KMS-11 (cell line): Measurements from ENCODE around the gene TYMP.

Experiments
- H2AFZ ChIP-seq: fragments of 200-600 bp; sonication (generic); 2 replicates; pipeline ENCODE4 v1.6.1; 2016; ENCODE audit warnings: antibody characterized with exemption, mixed run types, low read depth
- H3K27ac ChIP-seq: fragments of 200-600 bp; sonication (generic); 2 replicates; pipeline ENCODE4 v1.6.1; 2016; ENCODE audit warnings: mild to moderate bottlenecking, mixed run types
- H3K27me3 ChIP-seq: fragments of 200-600 bp; sonication (generic); 2 replicates; pipeline ENCODE4 v1.6.1; 2017; ENCODE audit warnings: mild to moderate bottlenecking, low read depth, mixed run types, moderate library complexity; ENCODE audit not compliant: insufficient read depth
- H3K36me3 ChIP-seq: fragments of 200-600 bp; sonication (generic); 2 replicates; pipeline ENCODE4 v1.6.1; 2017; ENCODE audit warnings: mild to moderate bottlenecking, mixed run types; ENCODE audit not compliant: insufficient read depth
- H3K4me1 ChIP-seq: fragments of 200-600 bp; sonication (generic); 2 replicates; pipeline ENCODE4 v1.6.1; 2016; ENCODE audit warnings: mild to moderate bottlenecking, low read depth, mixed run types; ENCODE audit not compliant: poor library complexity, severe bottlenecking
- H3K4me2 ChIP-seq: fragments of 200-600 bp; sonication (generic); 2 replicates; pipeline ENCODE4 v1.7.0; 2016; ENCODE audit warnings: mild to moderate bottlenecking, mixed run types
- H3K4me3 ChIP-seq: fragments of 200-600 bp; sonication (generic); IDR thresholded peaks from 2 replicates; pipeline ENCODE4 v1.6.1; 2017; ENCODE audit warnings: low read depth, low read length, mixed read lengths; ENCODE audit not compliant: insufficient read depth
- H3K79me2 ChIP-seq: fragments of 200-600 bp; sonication (generic); 2 replicates; pipeline ENCODE4 v1.6.1; 2016; ENCODE audit warnings: low read depth, mixed run types; ENCODE audit not compliant: insufficient read depth
- H3K9ac ChIP-seq: fragments of 200-600 bp; sonication (generic); 2 replicates; pipeline ENCODE4 v1.6.1; 2016; ENCODE audit warnings: mild to moderate bottlenecking, mixed run types
- H4K20me1 ChIP-seq: fragments of 200-600 bp; sonication (generic); 2 replicates; pipeline ENCODE4 v1.6.1; 2016; ENCODE audit warnings: mild to moderate bottlenecking, mixed run types; ENCODE audit not compliant: insufficient read depth
- TF ChIP-seq, protein P1 (sequence below): fragments of 200-600 bp; sonication (generic); conservative IDR thresholded peaks from 2 replicates; pipeline ENCODE4 v1.6.1; 2017; ENCODE audit warnings: low read depth, mild to moderate bottlenecking, antibody characterized with exemption, low read length, moderate library complexity, mixed read lengths

Gene TYMP

DNA sequence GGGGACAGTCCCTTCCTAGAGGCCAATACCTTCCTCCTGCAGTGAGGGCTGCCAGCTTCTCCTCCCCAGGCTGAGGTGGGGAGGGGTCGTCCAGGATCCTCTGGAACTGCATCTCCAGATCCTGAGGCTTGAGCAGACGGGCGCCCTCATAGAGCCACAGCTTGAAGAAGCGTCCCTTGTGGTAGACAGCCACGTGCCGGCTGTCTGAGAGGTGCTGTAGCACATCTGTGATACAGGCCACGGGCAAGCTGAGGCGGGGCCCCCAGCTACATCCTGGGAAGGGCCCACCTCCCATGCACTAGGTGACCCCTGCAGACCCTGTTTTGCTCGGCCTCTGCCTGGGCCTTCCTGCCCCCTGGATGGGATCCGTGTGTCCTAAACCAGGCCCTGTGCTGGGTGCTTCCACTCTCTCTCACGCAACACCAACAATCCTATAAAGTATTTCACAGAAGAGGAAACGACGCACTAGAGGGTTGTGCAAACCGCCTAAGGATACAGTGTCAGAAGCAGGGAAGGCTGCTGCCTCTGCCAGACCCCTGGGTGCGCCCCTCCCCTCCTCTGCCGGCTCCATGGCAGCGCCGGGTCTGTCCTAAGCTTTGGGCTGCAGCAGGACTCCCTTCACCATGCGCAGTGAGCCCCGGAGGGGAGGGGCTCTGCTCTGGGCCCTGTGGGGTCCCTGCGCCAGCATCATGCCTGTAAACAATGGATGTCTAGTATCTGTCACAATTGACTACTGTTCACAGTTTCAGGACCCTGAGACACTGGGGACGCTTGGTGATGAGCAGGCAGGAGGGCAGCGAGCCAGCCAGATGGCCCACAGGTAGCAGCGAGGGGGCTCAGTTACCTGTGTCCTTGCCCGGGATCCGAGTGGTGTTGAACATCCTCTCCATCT is 43.9 kb upstream of the TYMP start:
- no peak overlapping the region for H2AFZ ChIP-seq
- no peaks in the 10 kb centered on the region for H3K4me1 ChIP-seq
- H4K20me1 ChIP-seq: no peaks in the 10 kb centered on the region
- no peak overlapping the region for H3K9ac ChIP-seq
- no peaks in the 10 kb centered on the region for H3K79me2 ChIP-seq
- H3K4me3 ChIP-seq: no peak overlapping the region
- no peak overlapping the region for H3K4me2 ChIP-seq
- H3K27me3 ChIP-seq: no peaks in the 10 kb centered on the region
- no peaks in the 10 kb centered on the region for H3K36me3 ChIP-seq
- H3K27ac ChIP-seq: no peak overlapping the region
- TF ChIP-seq, protein P1, sequence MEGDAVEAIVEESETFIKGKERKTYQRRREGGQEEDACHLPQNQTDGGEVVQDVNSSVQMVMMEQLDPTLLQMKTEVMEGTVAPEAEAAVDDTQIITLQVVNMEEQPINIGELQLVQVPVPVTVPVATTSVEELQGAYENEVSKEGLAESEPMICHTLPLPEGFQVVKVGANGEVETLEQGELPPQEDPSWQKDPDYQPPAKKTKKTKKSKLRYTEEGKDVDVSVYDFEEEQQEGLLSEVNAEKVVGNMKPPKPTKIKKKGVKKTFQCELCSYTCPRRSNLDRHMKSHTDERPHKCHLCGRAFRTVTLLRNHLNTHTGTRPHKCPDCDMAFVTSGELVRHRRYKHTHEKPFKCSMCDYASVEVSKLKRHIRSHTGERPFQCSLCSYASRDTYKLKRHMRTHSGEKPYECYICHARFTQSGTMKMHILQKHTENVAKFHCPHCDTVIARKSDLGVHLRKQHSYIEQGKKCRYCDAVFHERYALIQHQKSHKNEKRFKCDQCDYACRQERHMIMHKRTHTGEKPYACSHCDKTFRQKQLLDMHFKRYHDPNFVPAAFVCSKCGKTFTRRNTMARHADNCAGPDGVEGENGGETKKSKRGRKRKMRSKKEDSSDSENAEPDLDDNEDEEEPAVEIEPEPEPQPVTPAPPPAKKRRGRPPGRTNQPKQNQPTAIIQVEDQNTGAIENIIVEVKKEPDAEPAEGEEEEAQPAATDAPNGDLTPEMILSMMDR: no peak

DNA sequence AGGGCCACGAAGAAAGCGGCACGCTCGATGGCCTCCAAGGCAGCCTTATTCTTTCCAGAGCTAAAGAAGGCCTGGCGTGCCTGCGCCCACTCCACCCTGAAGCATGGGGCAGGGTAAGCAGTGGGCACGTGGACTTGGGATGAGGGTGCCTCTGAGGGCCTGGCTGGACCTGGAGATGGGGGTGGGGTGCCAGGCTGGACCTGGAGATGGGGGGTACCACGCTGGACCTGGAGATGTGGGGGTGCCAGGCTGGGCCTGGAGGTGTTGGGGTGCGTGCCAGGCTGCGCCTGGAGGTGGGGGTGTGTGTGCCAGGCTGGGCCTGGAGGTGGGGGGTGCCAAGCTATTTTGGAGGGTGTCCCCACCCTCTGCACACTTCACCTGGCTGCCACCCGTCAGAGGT is 43.2 kb upstream of the TYMP start:
- H3K79me2 ChIP-seq: no peaks in the 10 kb centered on the region
- no peak overlapping the region for H3K4me2 ChIP-seq
- H3K36me3 ChIP-seq: no peaks in the 10 kb centered on the region
- H3K4me3 ChIP-seq: no peak overlapping the region
- TF ChIP-seq, protein P1: no peak
- H3K27ac ChIP-seq: no peak overlapping the region
- no peaks in the 10 kb centered on the region for H3K27me3 ChIP-seq
- H4K20me1 ChIP-seq: no peaks in the 10 kb centered on the region
- no peaks in the 10 kb centered on the region for H3K4me1 ChIP-seq
- no peak overlapping the region for H2AFZ ChIP-seq
- no peak overlapping the region for H3K9ac ChIP-seq

DNA sequence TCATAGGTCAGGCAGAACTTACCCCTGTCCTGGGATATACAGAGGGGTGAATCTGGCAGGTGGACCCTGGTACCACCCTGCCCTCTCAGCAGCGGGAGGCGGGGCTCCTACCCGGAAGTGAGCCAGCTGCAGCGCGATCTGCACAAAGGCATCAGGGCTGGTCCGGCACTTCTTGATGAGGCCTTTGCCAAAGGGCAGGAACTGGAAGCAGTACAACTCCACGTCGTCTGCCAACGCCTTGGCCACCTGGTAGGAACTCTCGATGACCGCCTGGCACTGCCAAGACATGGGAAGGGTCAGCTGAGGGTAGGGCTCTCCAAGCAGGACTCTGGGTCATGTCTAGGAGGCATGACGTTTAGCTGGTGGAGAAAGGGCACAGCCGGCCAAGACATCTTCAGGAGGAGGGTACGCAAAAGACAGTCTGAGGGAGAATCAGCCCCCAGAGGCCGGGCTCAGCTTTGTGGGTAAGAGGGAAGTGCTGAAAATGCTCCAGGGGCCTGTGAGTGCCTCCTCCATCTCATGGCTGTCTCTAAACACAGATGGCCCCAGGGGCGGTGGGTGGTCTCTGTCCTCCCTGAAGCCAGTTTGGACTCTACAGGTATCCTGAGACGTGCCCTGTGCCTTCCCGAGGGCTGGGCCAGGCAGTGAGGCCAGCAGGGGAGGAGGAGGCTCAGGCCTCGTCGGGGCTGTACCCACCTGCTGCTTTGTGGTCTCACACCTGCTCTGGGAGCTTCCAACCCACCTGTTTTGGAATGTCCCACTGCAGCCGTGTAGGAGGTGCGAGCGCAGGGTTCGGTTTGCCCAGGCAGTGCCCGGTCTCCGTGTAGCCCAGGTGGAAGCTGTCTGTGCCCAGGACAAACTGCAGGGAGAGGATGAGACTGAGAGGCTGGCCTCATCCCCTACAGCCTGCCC is 41.7 kb upstream of the TYMP start:
- Histone ChIP-seq H3K4me2 (no peak overlapping the region), H3K36me3 (no peaks in the 10 kb centered on the region)

DNA sequence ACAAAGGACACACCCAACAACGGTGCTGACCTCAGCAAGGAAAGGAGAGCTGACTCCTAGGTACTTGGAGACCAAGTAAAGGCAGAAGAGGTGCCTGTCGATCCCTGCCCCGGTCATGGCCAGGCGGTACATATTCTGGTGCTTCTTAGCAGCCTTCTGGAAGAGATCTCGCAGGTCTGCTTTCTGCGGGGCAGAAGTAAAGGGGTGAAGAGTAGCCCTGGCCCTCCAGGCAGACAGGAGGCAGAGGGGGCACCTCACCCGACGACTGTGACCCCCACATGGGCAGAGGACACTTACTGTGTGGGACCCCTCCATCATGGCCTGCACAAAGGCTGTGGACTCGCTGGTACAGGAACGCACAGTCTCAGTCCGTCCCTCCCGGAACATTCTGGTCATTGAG is 41.0 kb upstream of the TYMP start:
- Histone ChIP-seq H3K36me3 (no peaks in the 10 kb centered on the region), H3K9ac (no peak overlapping the region), H3K4me1 (no peaks in the 10 kb centered on the region), H4K20me1 (no peaks in the 10 kb centered on the region), H2AFZ (no peak overlapping the region), H3K27ac (no peak overlapping the region), H3K79me2 (no peaks in the 10 kb centered on the region), H3K4me2 (no peak overlapping the region), H3K27me3 (no peaks in the 10 kb centered on the region), H3K4me3 (no peak overlapping the region)
- TF ChIP-seq, protein P1: no peak

More for the DNA sequence above, 41.7 kb upstream of the TYMP start:
- TF ChIP-seq, protein P1: no peak
- no peaks in the 10 kb centered on the region for H4K20me1 ChIP-seq
- no peak overlapping the region for H3K9ac ChIP-seq
- H2AFZ ChIP-seq: no peak overlapping the region
- no peak overlapping the region for H3K27ac ChIP-seq
- no peaks in the 10 kb centered on the region for H3K27me3 ChIP-seq
- H3K79me2 ChIP-seq: no peaks in the 10 kb centered on the region
- H3K4me3 ChIP-seq: no peak overlapping the region
- H3K4me1 ChIP-seq: no peaks in the 10 kb centered on the region
